Keratinocyte (primary cell): ENCODE results near the gene ZNF518B. TPM values are rescaled to one million over a fixed set of nuclear protein-coding genes. Genes with fewer than 3 reads are reported as not detected.

Experiments used
- DNase-seq: peaks from one replicate; pipeline ENCODE4 v3.0.0-alpha.2; 2011; ENCODE audit warnings: low read depth, missing footprints, low spot score
- FAIRE-seq: peaks from 2 replicates; lab custom pipeline; 2011; peaks lifted over from hg19 to GRCh38; lab: Jason Lieb, UNC
- H2AFZ ChIP-seq: 2 replicates; pipeline ENCODE4 v1.6.0; 2012; ENCODE audit warnings: low read length, control low read depth, inconsistent platforms; ENCODE audit not compliant: control insufficient read depth
- H3K27ac ChIP-seq: 2 replicates; pipeline ENCODE4 v1.5.1; 2011; ENCODE audit warnings: low read length; ENCODE audit not compliant: control insufficient read depth, insufficient read depth
- H3K27me3 ChIP-seq: 3 replicates; pipeline ENCODE4 v1.6.0; 2011; ENCODE audit warnings: low read length; ENCODE audit not compliant: control insufficient read depth, insufficient read depth; ENCODE audit errors: extremely low read depth
- H3K36me3 ChIP-seq, 2 experiments: 2 replicates in 1 of 2; 3 replicates in 1 of 2; pipeline ENCODE4 v1.5.1; 2011; ENCODE audit warnings: low read length in 2 of 2, mild to moderate bottlenecking in 1 of 2; ENCODE audit not compliant: control insufficient read depth in 2 of 2, insufficient read depth in 2 of 2; ENCODE audit errors: extremely low read depth in 1 of 2
- H3K4me1 ChIP-seq: 3 replicates; pipeline ENCODE4 v1.5.1; 2011; ENCODE audit warnings: low read length; ENCODE audit not compliant: control insufficient read depth, insufficient read depth; ENCODE audit errors: extremely low read depth
- H3K4me2 ChIP-seq: 3 replicates; pipeline ENCODE4 v1.6.0; 2011; ENCODE audit warnings: low read depth, low read length; ENCODE audit not compliant: control insufficient read depth, insufficient read depth; ENCODE audit errors: extremely low read depth
- H3K4me3 ChIP-seq, 3 experiments: fragments of 200-600 bp in 1 of 3; sonication (generic) in 1 of 3; 2 replicates in 2 of 3; 3 replicates in 1 of 3; pipeline ENCODE4 v1.5.1; 2011 to 2016; ENCODE audit warnings: low read length in 3 of 3, mild to moderate bottlenecking in 3 of 3, control low read depth in 2 of 3, inconsistent platforms in 1 of 3, low read depth in 1 of 3, mixed read lengths in 1 of 3, mixed run types in 1 of 3, moderate library complexity in 1 of 3; ENCODE audit not compliant: control insufficient read depth in 2 of 3, insufficient read depth in 2 of 3; ENCODE audit errors: extremely low read depth in 1 of 3
- H3K79me2 ChIP-seq: 2 replicates; pipeline ENCODE4 v1.6.0; 2012; ENCODE audit warnings: low read length; ENCODE audit not compliant: control insufficient read depth, insufficient read depth
- H3K9ac ChIP-seq: 3 replicates; pipeline ENCODE4 v1.6.0; 2011; ENCODE audit warnings: low read length; ENCODE audit not compliant: control insufficient read depth, insufficient read depth; ENCODE audit errors: extremely low read depth
- H3K9me1 ChIP-seq: 3 replicates; pipeline ENCODE4 v1.6.0; 2011; ENCODE audit warnings: low read length; ENCODE audit not compliant: control insufficient read depth, insufficient read depth; ENCODE audit errors: extremely low read depth
- H3K9me3 ChIP-seq: 2 replicates; pipeline ENCODE4 v1.5.1; 2012; ENCODE audit warnings: low read depth, low read length; ENCODE audit not compliant: control insufficient read depth
- H4K20me1 ChIP-seq: 3 replicates; pipeline ENCODE4 v1.6.0; 2011; ENCODE audit warnings: low read length; ENCODE audit not compliant: control insufficient read depth, insufficient read depth; ENCODE audit errors: extremely low read depth
- CTCF ChIP-seq, 3 experiments: IDR thresholded peaks in 1 of 3; conservative IDR thresholded peaks in 1 of 3; optimal IDR thresholded peaks in 1 of 3; 2 replicates in 2 of 3; 3 replicates in 1 of 3; pipeline versions ENCODE3 to v1.5.1; 2011; ENCODE audit warnings: low read length in 3 of 3, mild to moderate bottlenecking in 3 of 3, moderate library complexity in 2 of 3, control low read depth in 1 of 3, inconsistent platforms in 1 of 3; ENCODE audit not compliant: insufficient read depth in 2 of 3; ENCODE audit errors: extremely low read depth in 1 of 3
- EZH2 ChIP-seq: IDR thresholded peaks from one replicate; pipeline ENCODE4 v1.6.1; 2012; ENCODE audit warnings: inconsistent platforms, mild to moderate bottlenecking, low read length, moderate library complexity
- dilution Hi-C: fragments of 300-500 bp; cut with MboI; formaldehyde crosslinking; loops from one replicate; pipeline ENCODE4 v1.7.0; 2020; ENCODE audit warnings: low sequenced_read_pairs; ENCODE audit not compliant: extremely low pct_ligation_motif_present
- polyA plus RNA-seq, 5 experiments: library from polyadenylated mRNA; depleted of rRNA in 3 of 5; stranded (reverse) in 3 of 5; stranded (forward) in 1 of 5; unstranded in 1 of 5; fragments of >200 nt; gene quantifications; 1 replicate in 1 of 5; 2 replicates in 3 of 5; 3 replicates in 1 of 5; pipeline versions ENCODE4 v1.2.1 to v1.2.3, GENCODE V29; 2011 to 2012; ENCODE audit warnings: missing spikeins in 2 of 5, low read depth in 1 of 5, low replicate concordance in 1 of 5

ZNF518B gene
- polyA plus RNA-seq, 1 donor (not counting 4 experiments of a cell fraction or from before 2014, with no cell fraction given): 14.2 TPM

- no peak for FAIRE-seq
Observed at GRCh38 chr4:10441512-10441911, 15.7 kb downstream of the ZNF518B start.

GRCh38 chr4:10438924-10439323 lies 18.3 kb downstream of the ZNF518B start:
- H3K27ac ChIP-seq: no peak overlapping the region
- no peak overlapping the region for H3K4me2 ChIP-seq
- peaks cover 1% of the 10 kb centered on the region in 2 experiments for H3K36me3 ChIP-seq
- no peaks in the 10 kb centered on the region for H3K9me3 ChIP-seq
- no peaks in the 10 kb centered on the region for H3K27me3 ChIP-seq
- no peaks in the 10 kb centered on the region for H3K79me2 ChIP-seq
- no peak for TF ChIP-seq CTCF (optimal IDR thresholded peaks at IDR 0.05 in 1 of 3, IDR thresholded peaks at IDR 0.05 in 1 of 3, conservative IDR thresholded peaks at IDR 0.05 in 1 of 3; ENCODE audit: extremely low read depth in 1 of 3, insufficient read depth in 2 of 3, low read length in 3 of 3)
- no peak for TF ChIP-seq EZH2
- H2AFZ ChIP-seq: no peak overlapping the region
- FAIRE-seq (no peak), DNase-seq (no peak)
- H4K20me1 ChIP-seq: no peaks in the 10 kb centered on the region
- dilution Hi-C loops: no loop called here
- no peaks in the 10 kb centered on the region for H3K9me1 ChIP-seq
- no peaks in the 10 kb centered on the region for H3K4me1 ChIP-seq
- no peak overlapping the region for H3K9ac ChIP-seq
- no peak overlapping the region for H3K4me3 ChIP-seq

More at GRCh38 chr4:10441512-10441911, 15.7 kb downstream of the ZNF518B start:
- peaks cover 2% of the 10 kb centered on the region for H3K9me3 ChIP-seq
- H3K27me3 ChIP-seq: no peaks in the 10 kb centered on the region
- no peak overlapping the region for H3K27ac ChIP-seq
- H3K4me1 ChIP-seq: no peaks in the 10 kb centered on the region
- no peak for DNase-seq
- no peak overlapping the region for H3K4me2 ChIP-seq
- no peaks in the 10 kb centered on the region for H3K9me1 ChIP-seq
- peaks cover 14 to 17% of the 10 kb centered on the region in 2 experiments for H3K36me3 ChIP-seq
- H4K20me1 ChIP-seq: no peaks in the 10 kb centered on the region
- H2AFZ ChIP-seq: no peak overlapping the region
- no peak overlapping the region for H3K4me3 ChIP-seq
- H3K79me2 ChIP-seq: no peaks in the 10 kb centered on the region
- H3K9ac ChIP-seq: no peak overlapping the region
- dilution Hi-C loops: no loop called here
- no peak for TF ChIP-seq EZH2
- TF ChIP-seq CTCF (optimal IDR thresholded peaks at IDR 0.05 in 1 of 3, IDR thresholded peaks at IDR 0.05 in 1 of 3, conservative IDR thresholded peaks at IDR 0.05 in 1 of 3; ENCODE audit: extremely low read depth in 1 of 3, insufficient read depth in 2 of 3, low read length in 3 of 3): no peak
